Inflammatory macrophage (primary cell): ENCODE results near the gene LMNA.

ENCODE experiments used
- DNase-seq, 2 donors: peaks; one replicate each; pipeline ENCODE4 v3.0.0-alpha.2; 2020 to 2022

LMNA gene

GRCh38 chr1:156143765-156144489, 29.4 kb downstream of the LMNA start:
- no peak for DNase-seq

GRCh38 chr1:156144742-156145141, 30.2 kb downstream of the LMNA start:
- DNase-seq: no peak

DNA sequence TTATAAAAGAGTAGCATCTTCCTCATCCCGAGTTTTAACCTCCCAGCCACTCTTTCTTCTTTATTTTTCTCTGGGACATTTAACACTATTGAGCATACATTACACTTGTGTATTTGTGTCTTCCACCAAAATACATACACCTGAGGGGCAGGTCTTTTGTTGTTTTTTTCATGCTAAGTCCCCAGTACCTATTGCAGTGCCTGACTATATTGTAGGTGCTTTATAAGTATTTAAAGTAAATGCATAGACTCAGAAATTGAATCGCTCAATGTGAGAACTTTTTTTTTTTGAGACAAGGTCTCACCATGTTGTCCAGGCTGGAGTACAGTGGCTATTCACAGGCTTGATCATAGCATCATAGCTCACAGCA, 31.1 kb downstream of the LMNA start:
- DNase-seq: no peak

DNA sequence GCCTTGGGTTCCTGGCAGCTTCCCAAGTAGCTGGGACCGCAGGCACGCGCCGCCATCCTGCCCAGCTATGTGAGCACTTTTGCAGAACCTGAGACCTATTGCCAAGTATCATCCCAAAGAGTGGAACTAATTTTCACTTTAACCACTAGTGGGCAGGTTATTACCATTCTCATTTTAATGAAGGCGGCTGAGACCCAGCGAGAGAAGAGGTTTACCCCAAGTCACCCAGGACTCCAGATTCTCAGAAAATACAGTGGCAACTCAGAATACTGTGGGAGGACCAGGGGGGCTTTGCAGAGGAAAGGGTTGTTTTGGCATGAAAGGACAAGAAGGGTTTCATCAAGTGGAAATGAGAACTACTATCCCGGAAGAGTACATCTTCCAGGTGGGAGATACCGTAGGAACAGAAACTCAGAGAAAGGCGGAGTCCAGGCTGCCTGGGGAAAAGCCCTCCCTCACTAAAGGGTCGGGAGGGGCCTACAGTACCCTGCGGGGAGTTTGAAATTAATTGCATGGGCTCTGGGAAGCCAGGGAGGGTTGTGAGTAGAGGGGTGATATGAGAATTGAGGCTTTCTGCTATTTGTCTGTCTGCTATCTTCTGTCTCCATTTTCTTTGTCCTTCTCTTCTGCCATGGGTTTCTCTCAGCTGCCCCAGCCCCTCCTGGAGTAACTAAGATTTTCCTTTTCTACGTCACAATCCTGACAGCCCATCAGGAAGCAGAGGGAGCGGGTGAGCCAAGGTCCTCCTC, 31.7 kb downstream of the LMNA start:
- DNase-seq: peak; percentile 68 to 88

GRCh38 chr1:156146769-156147405, 32.4 kb downstream of the LMNA start:
- no peak for DNase-seq

DNA sequence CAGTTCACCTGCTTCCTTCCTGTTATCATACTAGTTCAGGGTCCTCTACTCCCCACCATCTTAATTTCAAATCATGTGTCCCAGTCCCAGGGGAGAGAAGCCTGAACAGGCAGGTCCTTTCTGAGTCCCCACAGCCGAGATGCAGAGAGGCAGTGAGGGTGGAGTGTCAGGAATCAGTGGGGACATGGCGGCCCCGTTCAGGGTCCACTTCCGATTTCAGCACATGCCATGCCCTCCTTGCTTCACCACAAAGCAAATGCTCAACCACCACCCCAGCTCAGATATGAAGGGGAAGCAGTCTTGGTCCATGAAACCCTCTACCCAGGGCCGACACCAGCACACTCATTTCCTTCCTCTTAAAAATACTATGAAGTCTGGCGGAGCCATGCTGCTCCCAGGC, 33.7 kb downstream of the LMNA start:
- DNase-seq: peak; percentile 78 to 82

DNA sequence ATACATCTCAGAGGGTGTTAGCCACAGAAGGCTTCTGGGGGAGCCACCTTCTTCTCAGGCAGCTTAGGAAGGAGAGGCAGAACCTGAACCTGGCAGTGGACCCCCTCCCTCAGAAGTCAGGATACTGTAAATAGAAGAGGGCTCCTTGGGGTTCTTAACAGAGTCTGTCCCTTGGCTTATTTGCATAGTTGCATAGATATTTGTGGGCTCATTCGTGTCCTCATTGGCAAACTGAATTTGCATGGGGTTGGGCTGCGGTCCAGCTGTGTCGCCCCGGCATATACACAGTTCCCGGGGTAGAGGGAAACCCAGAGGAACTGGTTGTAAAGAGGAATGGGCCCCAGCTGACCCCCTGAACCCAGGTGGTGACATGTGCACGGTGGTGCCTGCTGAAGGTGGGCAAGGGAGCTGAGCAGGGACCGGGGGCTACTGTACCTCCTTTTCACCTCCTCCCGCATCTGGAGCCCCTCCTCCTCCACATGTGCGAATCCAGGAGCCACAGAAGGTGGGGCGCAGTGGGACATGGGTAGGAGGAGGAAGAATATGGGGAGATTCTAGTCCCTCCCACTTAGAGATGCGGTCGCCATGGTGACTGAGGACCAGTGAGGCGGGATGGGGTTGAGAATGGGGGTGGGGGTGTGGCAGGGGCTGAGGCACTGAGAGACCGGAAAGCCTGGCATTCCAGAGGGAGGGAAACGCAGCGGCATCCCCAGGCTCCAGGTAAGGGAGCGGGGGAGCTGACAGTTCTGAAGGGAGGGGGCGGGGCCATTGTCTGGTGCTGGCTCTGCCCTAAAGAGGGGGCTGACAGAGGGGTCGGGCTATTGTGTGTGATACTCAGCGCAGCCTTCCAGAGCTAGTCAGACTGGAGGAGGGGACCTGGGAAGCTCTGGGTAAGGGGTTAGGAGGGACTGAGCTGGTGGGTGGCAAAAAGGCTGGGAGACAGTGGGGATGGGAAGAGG, 35.1 kb downstream of the LMNA start:
- DNase-seq: no peak

DNA sequence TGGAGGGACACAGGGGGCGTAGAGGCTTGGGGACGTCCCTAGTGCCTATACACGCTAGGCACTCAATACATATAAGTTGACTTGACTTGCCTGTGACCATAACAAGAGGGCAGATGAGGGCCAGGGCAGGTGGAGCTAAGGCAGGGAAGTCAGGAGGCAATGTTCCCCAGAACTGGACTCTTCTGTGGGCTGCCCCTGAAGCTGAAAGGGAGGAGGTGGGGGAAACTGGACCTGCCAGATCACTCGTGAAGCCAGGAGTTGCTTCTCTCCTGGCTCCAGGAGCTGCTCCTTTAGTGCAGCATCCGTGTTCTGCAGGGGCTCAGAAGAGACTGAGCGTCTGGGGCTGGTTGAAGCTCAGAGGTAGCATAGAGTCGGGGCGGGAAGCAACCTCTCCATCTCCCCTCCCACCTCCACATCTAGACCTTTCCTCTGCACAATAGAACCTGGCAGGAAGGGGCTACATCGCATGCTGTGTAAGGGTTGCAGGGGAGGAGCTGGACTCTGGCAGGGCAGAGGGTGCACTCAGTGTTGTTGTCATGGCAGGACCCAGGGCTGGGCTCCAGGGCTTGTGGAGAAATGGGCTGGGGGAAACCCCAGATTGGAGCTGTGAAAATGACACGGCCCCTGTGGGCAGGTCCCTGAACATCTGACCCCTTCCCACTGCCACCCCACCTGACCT, 36.0 kb downstream of the LMNA start:
- DNase-seq: peak; percentile 44 to 74

GRCh38 chr1:156151093-156151688, 36.7 kb downstream of the LMNA start:
- DNase-seq: peak; percentile 82 to 88

GRCh38 chr1:156152628-156153027, 38.1 kb downstream of the LMNA start:
- DNase-seq: no peak

DNA sequence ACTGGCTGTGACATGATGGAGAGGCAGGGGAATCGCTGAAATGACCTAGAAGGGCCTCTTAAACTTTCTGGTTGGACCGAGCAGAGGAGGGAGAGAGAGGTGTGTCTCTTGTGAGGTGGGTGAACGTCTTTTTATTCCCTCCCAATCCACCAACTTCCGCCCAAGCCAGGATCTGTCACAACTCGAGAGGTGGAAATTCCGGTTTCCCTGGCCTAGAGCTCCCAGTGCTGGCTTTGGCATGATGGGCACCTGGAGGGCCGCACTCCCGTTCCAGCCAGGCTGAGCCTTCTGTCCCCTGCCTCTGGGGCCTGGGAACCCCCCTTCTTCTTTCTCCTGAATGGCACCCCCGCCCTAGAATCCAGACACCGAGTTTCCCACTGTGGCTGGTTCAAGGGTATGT, 38.9 kb downstream of the LMNA start, which contains the start of gene SEMA4A:
TSS of gene SEMA4A (plus strand) at position 224 of the 400 bp plus-strand sequence. CDS start 994 bp downstream, outside the sequence.
- no peak for DNase-seq

- DNase-seq: peak; percentile 87
Measured at GRCh38 chr1:156154317-156154749, 39.8 kb downstream of the LMNA start.

DNA sequence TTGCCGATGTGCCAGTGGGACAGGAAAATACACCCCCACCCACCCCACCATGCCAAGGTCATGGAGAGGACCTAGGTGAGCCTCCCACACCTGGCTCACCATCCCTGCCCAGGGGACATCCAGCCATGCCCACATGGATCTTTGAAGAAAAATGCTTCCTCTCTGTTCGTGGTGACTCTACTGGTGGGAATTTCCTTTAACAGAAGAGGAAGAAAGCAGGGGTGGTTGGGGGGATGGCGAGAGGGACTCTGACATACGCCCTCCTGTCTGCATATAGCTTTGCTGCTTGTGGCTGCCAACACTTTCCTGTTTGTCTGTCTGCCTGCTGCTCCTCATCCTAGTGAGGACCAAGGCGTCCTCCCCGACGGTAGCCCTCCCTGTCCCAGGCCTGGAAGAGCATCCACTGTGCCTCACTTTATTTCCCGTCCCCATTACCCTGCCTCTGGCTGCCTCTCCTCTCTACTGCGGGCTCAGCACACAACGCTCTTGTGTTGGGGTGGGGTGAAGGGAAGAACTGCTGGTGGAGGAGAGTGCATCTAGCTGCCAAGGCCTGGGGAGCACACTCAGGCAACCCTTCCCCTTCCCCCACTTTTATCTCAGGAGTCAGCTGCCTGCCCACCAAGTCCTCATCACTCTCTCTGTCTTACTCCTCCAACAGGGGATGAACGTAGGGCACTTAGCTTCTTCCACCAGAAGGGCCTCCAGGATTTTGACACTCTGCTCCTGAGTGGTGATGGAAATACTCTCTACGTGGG, 41.4 kb downstream of the LMNA start:
- peak; percentile 7 to 43 for DNase-seq

DNA sequence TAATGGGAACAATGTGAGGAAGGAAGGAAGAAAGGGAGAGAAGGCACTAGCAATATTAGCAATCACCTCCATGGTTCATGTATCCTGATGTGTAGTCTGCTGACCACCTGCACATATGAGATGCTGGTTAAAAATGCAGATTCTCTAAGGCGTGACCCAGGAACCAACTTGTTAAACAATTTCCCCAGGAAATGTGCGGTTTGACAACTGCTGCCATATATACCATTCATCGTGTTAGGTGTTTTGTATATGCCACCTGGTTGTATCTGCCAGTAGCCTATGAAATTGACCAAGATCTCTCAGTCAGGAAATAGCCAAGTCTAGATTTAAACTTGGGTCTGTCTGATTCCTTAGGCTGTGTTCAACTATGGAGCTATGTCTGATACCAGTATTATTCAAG, 43.0 kb downstream of the LMNA start:
- no peak for DNase-seq

- no peak for DNase-seq
Measured at GRCh38 chr1:156157966-156158365, 43.5 kb downstream of the LMNA start.

GRCh38 chr1:156160000-156160742, 45.7 kb downstream of the LMNA start:
- no peak for DNase-seq

DNA sequence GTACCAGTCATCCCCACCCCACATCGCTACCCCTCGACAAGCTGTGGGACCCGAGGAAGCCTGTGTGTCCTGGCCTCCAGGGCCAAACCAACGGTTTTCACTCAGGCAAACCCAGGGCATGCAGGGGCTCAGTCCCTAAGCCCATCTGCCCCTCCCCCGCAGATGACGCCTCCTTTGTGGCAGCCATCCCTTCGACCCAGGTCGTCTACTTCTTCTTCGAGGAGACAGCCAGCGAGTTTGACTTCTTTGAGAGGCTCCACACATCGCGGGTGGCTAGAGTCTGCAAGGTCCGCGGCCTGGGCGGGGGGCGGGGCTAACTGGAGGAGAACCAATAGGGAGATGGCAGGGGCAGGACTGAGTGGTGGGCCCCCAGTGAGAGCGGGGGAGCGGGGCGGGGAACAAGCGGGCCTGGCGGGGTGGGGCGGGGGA, 46.2 kb downstream of the LMNA start:
- DNase-seq: peak; percentile 13 to 44

GRCh38 chr1:156162430-156163037, 48.0 kb downstream of the LMNA start:
- no peak for DNase-seq

GRCh38 chr1:156163712-156164111, 49.2 kb downstream of the LMNA start:
- no peak for DNase-seq
